H9 (cell line): ENCODE results near the gene DIS3L2. TPM values are rescaled to one million over a fixed set of nuclear protein-coding genes. Genes with fewer than 3 reads are reported as not detected.
"Not testable (repeated sequence)": the region's sequence is repeated elsewhere in the genome, so short reads cannot be mapped to it uniquely, and the experiment has no call there.

Experiments used
- DNase-seq: peaks from one replicate; pipeline ENCODE4 v3.0.0-alpha.2; 2017
- H2AFZ ChIP-seq: one replicate; pipeline ENCODE4 v1.6.1; 2013; ENCODE audit warnings: mild to moderate bottlenecking, low read length, control low read depth, moderate library complexity
- H2AK5ac ChIP-seq: 2 replicates; pipeline ENCODE4 v1.6.1; 2013; ENCODE audit warnings: low read length, control low read depth, mixed read lengths; ENCODE audit not compliant: insufficient read length
- H2BK120ac ChIP-seq: one replicate; pipeline ENCODE4 v1.6.1; 2013; ENCODE audit warnings: low read depth, mild to moderate bottlenecking, low read length, control low read depth, inconsistent platforms; ENCODE audit not compliant: poor library complexity, severe bottlenecking
- H2BK12ac ChIP-seq: 2 replicates; pipeline ENCODE4 v1.6.1; 2013; ENCODE audit warnings: low read length, control low read depth, mixed read lengths, low read depth; ENCODE audit not compliant: insufficient read length
- H2BK15ac ChIP-seq: 2 replicates; pipeline ENCODE4 v1.6.1; 2013; ENCODE audit warnings: low read depth, low read length, control low read depth
- H2BK20ac ChIP-seq: one replicate; pipeline ENCODE4 v1.6.1; 2013; ENCODE audit warnings: low read depth, mild to moderate bottlenecking, low read length, control low read depth, inconsistent platforms; ENCODE audit not compliant: poor library complexity, severe bottlenecking
- H2BK5ac ChIP-seq: 2 replicates; pipeline ENCODE4 v1.6.1; 2013; ENCODE audit warnings: low read length, control low read depth, mixed read lengths; ENCODE audit not compliant: insufficient read length
- H3K14ac ChIP-seq: 2 replicates; pipeline ENCODE4 v1.6.1; 2013; ENCODE audit warnings: low read length, control low read depth; ENCODE audit not compliant: insufficient read depth
- H3K18ac ChIP-seq: 2 replicates; pipeline ENCODE4 v1.6.1; 2013; ENCODE audit warnings: low read depth, mild to moderate bottlenecking, mixed read lengths, low read length, control low read depth; ENCODE audit not compliant: insufficient read length
- H3K23ac ChIP-seq: 2 replicates; pipeline ENCODE4 v1.6.1; 2013; ENCODE audit warnings: low read length, control low read depth, mixed read lengths, low read depth; ENCODE audit not compliant: insufficient read length
- H3K23me2 ChIP-seq: 2 replicates; pipeline ENCODE4 v1.6.1; 2013; ENCODE audit warnings: low read depth, mild to moderate bottlenecking, mixed read lengths, low read length, control low read depth; ENCODE audit not compliant: insufficient read length, poor library complexity, severe bottlenecking
- H3K27ac ChIP-seq: 2 replicates; pipeline ENCODE4 v1.5.1; 2013; ENCODE audit warnings: low read length, control low read depth, mixed read lengths, low read depth; ENCODE audit not compliant: insufficient read length
- H3K27me3 ChIP-seq: 2 replicates; pipeline ENCODE4 v1.6.1; 2013; ENCODE audit warnings: low read length, control low read depth, inconsistent platforms; ENCODE audit not compliant: insufficient read depth
- H3K4ac ChIP-seq: 2 replicates; pipeline ENCODE4 v1.6.1; 2013; ENCODE audit warnings: low read depth, mild to moderate bottlenecking, control low read depth, inconsistent platforms, low read length, moderate library complexity
- H3K4me1 ChIP-seq: 2 replicates; pipeline ENCODE4 v1.6.1; 2013; ENCODE audit warnings: low read length, control low read depth, inconsistent platforms; ENCODE audit not compliant: insufficient read depth
- H3K4me2 ChIP-seq: 2 replicates; pipeline ENCODE4 v1.6.1; 2013; ENCODE audit warnings: low read length, control low read depth, mixed read lengths; ENCODE audit not compliant: insufficient read length, insufficient read depth
- H3K56ac ChIP-seq: 2 replicates; pipeline ENCODE4 v1.6.1; 2013; ENCODE audit warnings: low read depth, mild to moderate bottlenecking, mixed read lengths, low read length, control low read depth; ENCODE audit not compliant: insufficient read length
- H3K79me1 ChIP-seq: 2 replicates; pipeline ENCODE4 v1.6.1; 2013; ENCODE audit warnings: low read depth, mild to moderate bottlenecking, moderate library complexity, low read length, control low read depth, inconsistent platforms; ENCODE audit not compliant: insufficient read depth, poor library complexity, severe bottlenecking
- H3K79me2 ChIP-seq: 2 replicates; pipeline ENCODE4 v1.6.1; 2013; ENCODE audit warnings: low read length, control low read depth, inconsistent platforms; ENCODE audit not compliant: insufficient read depth
- H3K9ac ChIP-seq: 2 replicates; pipeline ENCODE4 v1.6.1; 2013; ENCODE audit warnings: low read length, control low read depth, mixed read lengths; ENCODE audit not compliant: insufficient read length; ENCODE audit errors: extremely low read depth
- H3K9me3 ChIP-seq: one replicate; pipeline ENCODE4 v1.6.1; 2013; ENCODE audit warnings: low read depth, low read length, inconsistent platforms; ENCODE audit not compliant: control insufficient read depth
- H3T11ph ChIP-seq: one replicate; pipeline ENCODE4 v1.6.1; 2013; ENCODE audit warnings: mild to moderate bottlenecking, low read length, control low read depth, inconsistent platforms
- H4K20me1 ChIP-seq: one replicate; pipeline ENCODE4 v1.6.1; 2013; ENCODE audit not compliant: control insufficient read depth, insufficient read length, insufficient read depth
- H4K5ac ChIP-seq: 2 replicates; pipeline ENCODE4 v1.6.1; 2013; ENCODE audit warnings: low read depth, mild to moderate bottlenecking, mixed read lengths, low read length, control low read depth; ENCODE audit not compliant: insufficient read length
- H4K8ac ChIP-seq: replicated peaks from 2 replicates; pipeline ENCODE4 v1.6.1; 2013; ENCODE audit warnings: low read length, control low read depth, mixed read lengths, low read depth; ENCODE audit not compliant: insufficient read length
- H4K91ac ChIP-seq: 2 replicates; pipeline ENCODE4 v1.6.1; 2013; ENCODE audit warnings: low read depth, mild to moderate bottlenecking, moderate library complexity, mixed read lengths, low read length, control low read depth; ENCODE audit not compliant: insufficient read length
- H3K27ac Mint-ChIP-seq, 3 experiments: 2 replicates in 2 of 3; 3 replicates in 1 of 3; pipeline ENCODE4 v1.8.0; 2020 to 2021; ENCODE audit warnings: mixed read lengths in 3 of 3, mild to moderate bottlenecking in 1 of 3, moderate library complexity in 1 of 3
- H3K27me3 Mint-ChIP-seq: 2 replicates; pipeline ENCODE4 v1.8.0; 2021; ENCODE audit warnings: low read depth, mild to moderate bottlenecking, moderate library complexity, mixed read lengths
- H3K36me3 Mint-ChIP-seq, 3 experiments: 2 replicates in 2 of 3; 3 replicates in 1 of 3; pipeline ENCODE4 v1.8.0; 2020 to 2021; ENCODE audit warnings: low read depth in 3 of 3, mixed read lengths in 3 of 3; ENCODE audit not compliant: insufficient read depth in 1 of 3
- H3K4me1 Mint-ChIP-seq, 2 experiments: 2 replicates each; pipeline ENCODE4 v1.8.0; 2020; ENCODE audit warnings: mixed read lengths in 2 of 2
- H3K4me3 Mint-ChIP-seq, 2 experiments: 2 replicates in 1 of 2; 3 replicates in 1 of 2; pipeline ENCODE4 v1.8.0; 2020 to 2021; ENCODE audit warnings: mild to moderate bottlenecking in 2 of 2, mixed read lengths in 2 of 2, moderate library complexity in 1 of 2
- H3K9me3 Mint-ChIP-seq, 2 experiments: 2 replicates in 1 of 2; 3 replicates in 1 of 2; pipeline ENCODE4 v1.8.0; 2020; ENCODE audit warnings: mild to moderate bottlenecking in 2 of 2, mixed read lengths in 2 of 2, moderate library complexity in 1 of 2
- WGBS: extraction: QIAGEN DNeasy Blood & Tissue Kit; methylation state at CpG from one replicate; pipeline ENCODE4 v1.1.7; 2013; ENCODE audit warnings: missing lambda C conversion rate, low lambda C conversion rate, mixed read lengths; ENCODE audit not compliant: insufficient read length; ENCODE audit errors: extremely low coverage; 5-methylcytosine and 5-hydroxymethylcytosine counted together
- total RNA-seq: library from RNA; stranded (reverse); gene quantifications from 2 replicates; pipeline ENCODE4 v1.2.1, GENCODE V29; 2021

Gene DIS3L2
- total RNA-seq, 1 experiment from 2014 or later: 28.1 TPM

GRCh38 chr2:232036876-232037275, 75.4 kb downstream of the DIS3L2 start:
- H3K9ac ChIP-seq, H4K20me1 ChIP-seq, H3K4me3 Mint-ChIP-seq, H3K79me2 ChIP-seq, H2AFZ ChIP-seq, H4K91ac ChIP-seq, DNase-seq, H4K8ac ChIP-seq, H3K56ac ChIP-seq, H3K23ac ChIP-seq, H2BK15ac ChIP-seq, H2AK5ac ChIP-seq, H3K18ac ChIP-seq, H4K5ac ChIP-seq, H3K4me1 ChIP-seq, H3K79me1 ChIP-seq, H3K14ac ChIP-seq, H3K4me2 ChIP-seq, H3K9me3 ChIP-seq, H3T11ph ChIP-seq, H2BK120ac ChIP-seq, H2BK20ac ChIP-seq, H3K23me2 ChIP-seq, H2BK5ac ChIP-seq, H3K27ac ChIP-seq, H3K27me3 Mint-ChIP-seq, H3K27me3 ChIP-seq, H2BK12ac ChIP-seq, H3K27ac Mint-ChIP-seq, H3K4ac ChIP-seq: not testable (repeated sequence)
- WGBS: no CpG with 5 or more reads among the region's 4 CpGs
- Mint-ChIP-seq H3K36me3 (peaks cover 18 to 34% (median 32%) of the 10 kb centered on the region in 3 experiments; a peak in 6 of 7 replicates), H3K9me3 (peaks cover 15 to 24% of the 10 kb centered on the region in 2 experiments; a peak in 4 of 5 replicates), H3K4me1 (peaks cover 13 to 15% of the 10 kb centered on the region in 2 experiments)
